Smooth muscle cell (in vitro differentiated cells): Measurements from ENCODE around the gene PCBP3. TPM values are rescaled to one million over a fixed set of nuclear protein-coding genes. Genes with fewer than 3 reads are reported as not detected.

Experiments
- DNase-seq: peaks from one replicate; lab custom pipeline; 2025; ENCODE audit not compliant: unreplicated experiment; lab: John Stamatoyannopoulos, UW
- H2AFZ ChIP-seq: fragments of 200-600 bp; sonication (generic); 2 replicates; pipeline ENCODE4 v1.6.0; 2016; ENCODE audit warnings: antibody characterized with exemption, low read depth, mild to moderate bottlenecking
- H3F3A ChIP-seq: fragments of 200-600 bp; sonication (generic); 2 replicates; pipeline ENCODE4 v1.6.0; 2017; ENCODE audit warnings: antibody characterized with exemption, low read depth
- H3K27ac ChIP-seq: fragments of 200-600 bp; sonication (generic); 2 replicates; pipeline ENCODE4 v1.5.1; 2016; ENCODE audit warnings: low read depth, mild to moderate bottlenecking
- H3K27me3 ChIP-seq: fragments of 200-600 bp; sonication (generic); 2 replicates; pipeline ENCODE4 v1.6.1; 2016; ENCODE audit warnings: low read depth, mild to moderate bottlenecking
- H3K36me3 ChIP-seq: fragments of 200-600 bp; sonication (generic); 2 replicates; pipeline ENCODE4 v1.5.1; 2016; ENCODE audit warnings: low read depth
- H3K4me1 ChIP-seq: fragments of 200-600 bp; sonication (generic); 2 replicates; pipeline ENCODE4 v1.5.1; 2016; ENCODE audit warnings: low read depth
- H3K4me2 ChIP-seq: fragments of 200-600 bp; sonication (generic); 2 replicates; pipeline ENCODE4 v1.6.0; 2016; ENCODE audit warnings: mild to moderate bottlenecking
- H3K4me3 ChIP-seq: fragments of 200-600 bp; sonication (generic); 2 replicates; pipeline ENCODE4 v1.5.1; 2016; ENCODE audit warnings: mild to moderate bottlenecking
- H3K79me2 ChIP-seq: fragments of 200-600 bp; sonication (generic); 2 replicates; pipeline ENCODE4 v1.6.0; 2016; ENCODE audit warnings: low read depth, mild to moderate bottlenecking
- H3K9ac ChIP-seq: fragments of 200-600 bp; sonication (generic); 2 replicates; pipeline ENCODE4 v1.6.0; 2016; ENCODE audit warnings: low read depth
- H3K9me3 ChIP-seq: fragments of 200-600 bp; sonication (generic); replicated peaks from 2 replicates; pipeline ENCODE4 v1.5.1; 2016; ENCODE audit warnings: low read depth
- H4K20me1 ChIP-seq: fragments of 200-600 bp; sonication (generic); 2 replicates; pipeline ENCODE4 v1.6.0; 2016; ENCODE audit warnings: low read depth
- CTCF ChIP-seq: fragments of 200-600 bp; sonication (generic); IDR thresholded peaks from 2 replicates; pipeline ENCODE4 v1.5.1; 2017; ENCODE audit warnings: borderline replicate concordance, mild to moderate bottlenecking, antibody characterized with exemption; ENCODE audit not compliant: insufficient read depth, poor library complexity, severe bottlenecking
- WGBS: methylation state at CpG from one replicate; pipeline ENCODE4 v1.1.7; 2016; ENCODE audit warnings: low lambda C conversion rate; 5-methylcytosine and 5-hydroxymethylcytosine counted together
- polyA plus RNA-seq: library from polyadenylated mRNA; unstranded; fragments of >200 nt; fragmentation: Nextera tagmentation; extraction: Ambion mirVana; gene quantifications from 2 replicates; pipeline ENCODE4 v1.2.1, GENCODE V29; 2016
- total RNA-seq: library from RNA; depleted of rRNA; stranded (reverse); fragments of >200 nt; gene quantifications from 2 replicates; pipeline ENCODE4 v1.2.3, GENCODE V29; 2014

The PCBP3 gene
- total and polyA plus RNA-seq, 2 experiments from 2014 or later: 8.9 to 23.1 TPM

- no peak overlapping the region for H3K9ac ChIP-seq
- no peaks in the 10 kb centered on the region for H3K9me3 ChIP-seq
- peaks cover 23% of the 10 kb centered on the region for H4K20me1 ChIP-seq
- H3K4me2 ChIP-seq: no peak overlapping the region
- no peak for TF ChIP-seq CTCF
- H3K27ac ChIP-seq: no peak overlapping the region
- no peak for DNase-seq
- 95% methylated on average over 10 of the region's 10 CpGs for WGBS
- no peaks in the 10 kb centered on the region for H3K4me1 ChIP-seq
- no peak overlapping the region for H2AFZ ChIP-seq
- no peaks in the 10 kb centered on the region for H3K36me3 ChIP-seq
- no peaks in the 10 kb centered on the region for H3K27me3 ChIP-seq
- H3F3A ChIP-seq: no peaks in the 10 kb centered on the region
- no peaks in the 10 kb centered on the region for H3K79me2 ChIP-seq
- H3K4me3 ChIP-seq: no peak overlapping the region
Measured at GRCh38 chr21:45724994-45725843, 81.7 kb downstream of the PCBP3 start.

GRCh38 chr21:45725844-45726200 lies 82.3 kb downstream of the PCBP3 start:
- WGBS: 97% methylated on average over 7 of the region's 7 CpGs
- H3K4me1 ChIP-seq: no peaks in the 10 kb centered on the region
- no peak overlapping the region for H2AFZ ChIP-seq
- H4K20me1 ChIP-seq: peaks cover 23% of the 10 kb centered on the region
- H3K4me2 ChIP-seq: no peak overlapping the region
- no peak overlapping the region for H3K4me3 ChIP-seq
- H3K79me2 ChIP-seq: no peaks in the 10 kb centered on the region
- no peaks in the 10 kb centered on the region for H3K36me3 ChIP-seq
- H3K27me3 ChIP-seq: no peaks in the 10 kb centered on the region
- H3F3A ChIP-seq: no peaks in the 10 kb centered on the region
- H3K27ac ChIP-seq: no peak overlapping the region
- H3K9me3 ChIP-seq: no peaks in the 10 kb centered on the region
- no peak for TF ChIP-seq CTCF
- DNase-seq: no peak
- no peak overlapping the region for H3K9ac ChIP-seq

- Histone ChIP-seq H3K79me2 (no peaks in the 10 kb centered on the region), H3K27ac (no peak overlapping the region), H3K4me1 (no peaks in the 10 kb centered on the region), H3K4me2 (no peak overlapping the region), H3K4me3 (no peak overlapping the region), H2AFZ (no peak overlapping the region), H4K20me1 (peaks cover 23% of the 10 kb centered on the region), H3K27me3 (no peaks in the 10 kb centered on the region), H3K9me3 (no peaks in the 10 kb centered on the region), H3K36me3 (no peaks in the 10 kb centered on the region), H3K9ac (no peak overlapping the region), H3F3A (no peaks in the 10 kb centered on the region)
- no peak for TF ChIP-seq CTCF
- WGBS: 90% methylated on average over 10 of the region's 10 CpGs
- DNase-seq: no peak
Measured at GRCh38 chr21:45726438-45726837, 82.9 kb downstream of the PCBP3 start.

- DNase-seq: no peak
- TF ChIP-seq CTCF: no peak
- no peaks in the 10 kb centered on the region for H3K36me3 ChIP-seq
- no peak overlapping the region for H2AFZ ChIP-seq
- no peak overlapping the region for H3K4me2 ChIP-seq
- no peaks in the 10 kb centered on the region for H3K9me3 ChIP-seq
- peaks cover 23% of the 10 kb centered on the region for H4K20me1 ChIP-seq
- no peak overlapping the region for H3K27ac ChIP-seq
- no peaks in the 10 kb centered on the region for H3K27me3 ChIP-seq
- H3K9ac ChIP-seq: no peak overlapping the region
- H3K79me2 ChIP-seq: no peaks in the 10 kb centered on the region
- WGBS: 94% methylated on average over 2 of the region's 2 CpGs
- no peaks in the 10 kb centered on the region for H3K4me1 ChIP-seq
- H3F3A ChIP-seq: no peaks in the 10 kb centered on the region
- no peak overlapping the region for H3K4me3 ChIP-seq
Measured at GRCh38 chr21:45727390-45727789, 83.9 kb downstream of the PCBP3 start.
